Fibroblast of lung (primary cell): ENCODE measurements around the gene TMEM266.

Source experiments
- CTCF ChIP-seq, 2 donors: IDR thresholded peaks in 1 of 2; conservative IDR thresholded peaks in 1 of 2; 1 replicate in 1 of 2; 2 replicates in 1 of 2; pipeline ENCODE4 v1.5.1; 2011 to 2012; ENCODE audit warnings: low read length in 2 of 2, control low read depth in 1 of 2, inconsistent platforms in 1 of 2, low read depth in 1 of 2, mild to moderate bottlenecking in 1 of 2
- EZH2 ChIP-seq: IDR thresholded peaks from 2 replicates; pipeline ENCODE4 v1.5.1; 2012; ENCODE audit warnings: low read length, control low read depth, mild to moderate bottlenecking; ENCODE audit errors: missing control alignments

- TF ChIP-seq CTCF (conservative IDR thresholded peaks at IDR 0.05 in 1 of 2, IDR thresholded peaks at IDR 0.05 in 1 of 2; ENCODE audit: low read depth in 1 of 2, low read length in 2 of 2) (no peak), EZH2 (no peak)
These were observed 117.8 kb downstream of the TMEM266 start for GRCh38 chr15:76177491-76178040.
